ENCODE results near the gene PDCD10.

Gene PDCD10

DNA sequence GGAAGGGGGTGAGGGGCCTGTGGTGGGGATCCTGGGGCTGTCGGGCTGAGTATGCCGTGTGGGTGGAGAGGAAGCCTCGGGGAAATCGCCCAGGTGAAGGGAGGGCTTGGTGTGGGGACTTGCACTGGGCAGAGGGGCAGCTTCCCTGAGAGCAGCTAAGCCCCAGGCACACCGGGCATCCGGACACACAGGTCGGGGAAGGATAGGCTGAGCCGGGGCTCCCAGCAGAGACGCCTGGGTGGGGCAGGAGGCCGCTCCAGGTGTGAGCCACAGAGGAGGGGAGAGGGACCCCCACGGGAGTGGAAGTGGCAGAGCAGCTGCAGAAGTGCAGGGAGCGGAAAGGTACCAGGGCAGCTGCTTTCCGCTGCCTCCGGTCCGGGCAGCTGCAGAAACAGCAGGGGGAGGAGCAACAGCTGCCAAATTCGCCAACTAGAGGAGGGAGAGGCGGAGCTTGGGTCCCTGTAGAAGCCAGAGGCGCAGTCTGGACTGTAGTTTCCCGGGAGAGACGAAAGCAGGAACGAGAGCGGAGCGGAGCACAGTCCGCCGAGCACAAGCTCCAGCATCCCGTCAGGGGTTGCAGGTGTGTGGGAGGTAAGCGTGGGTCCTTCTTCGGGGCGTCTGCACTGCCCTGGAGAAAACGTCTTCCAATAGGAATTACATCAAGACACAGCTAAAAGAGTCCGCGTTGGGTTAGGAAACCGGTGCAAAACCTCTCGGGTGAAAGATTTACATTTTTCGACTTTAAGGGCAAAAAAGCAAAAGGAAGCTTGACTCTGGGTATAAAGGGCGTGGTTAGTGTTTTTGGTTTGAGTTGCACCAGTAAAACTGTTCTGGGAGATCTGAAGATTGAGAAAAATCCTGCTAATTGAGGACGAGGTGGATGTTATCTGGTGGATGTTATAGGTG is 794 bp upstream of the PDCD10 start, which contains the start of gene SERPINI1:
SERPINI1 (plus strand) TSS at position 489 of the 906 bp plus-strand sequence. CDS start 53,408 bp downstream, outside the sequence.
- peak; percentile 85 for DNase-seq (ENCODE audit: low read depth)

DNA sequence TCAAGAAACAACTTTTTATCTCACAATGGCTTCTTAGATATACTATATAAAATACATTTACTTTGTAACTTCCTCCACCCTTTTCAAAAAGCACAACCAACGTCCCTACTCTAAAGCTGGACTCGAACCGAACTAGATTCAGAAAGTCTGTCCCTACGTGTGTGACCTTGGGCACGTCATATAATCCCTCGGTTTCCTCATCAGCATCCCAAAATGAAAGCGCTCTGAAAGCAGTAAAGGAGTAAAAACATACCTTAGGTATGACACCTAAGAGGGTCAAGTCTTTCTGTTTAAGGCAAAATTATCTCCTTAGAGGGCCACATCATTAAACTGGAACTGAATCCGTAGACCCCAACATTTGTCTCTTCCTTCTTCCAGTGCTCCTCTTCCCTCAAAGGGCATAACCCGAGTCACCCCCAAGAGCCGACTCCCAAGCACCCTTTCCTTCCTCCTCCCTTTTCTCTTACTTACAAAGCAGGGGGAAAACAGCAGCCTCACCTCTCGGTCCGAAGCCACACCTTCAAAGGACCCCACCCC is 663 bp downstream of the PDCD10 start:
- DNase-seq (ENCODE audit: low read depth), result peak; percentile 2

DNA sequence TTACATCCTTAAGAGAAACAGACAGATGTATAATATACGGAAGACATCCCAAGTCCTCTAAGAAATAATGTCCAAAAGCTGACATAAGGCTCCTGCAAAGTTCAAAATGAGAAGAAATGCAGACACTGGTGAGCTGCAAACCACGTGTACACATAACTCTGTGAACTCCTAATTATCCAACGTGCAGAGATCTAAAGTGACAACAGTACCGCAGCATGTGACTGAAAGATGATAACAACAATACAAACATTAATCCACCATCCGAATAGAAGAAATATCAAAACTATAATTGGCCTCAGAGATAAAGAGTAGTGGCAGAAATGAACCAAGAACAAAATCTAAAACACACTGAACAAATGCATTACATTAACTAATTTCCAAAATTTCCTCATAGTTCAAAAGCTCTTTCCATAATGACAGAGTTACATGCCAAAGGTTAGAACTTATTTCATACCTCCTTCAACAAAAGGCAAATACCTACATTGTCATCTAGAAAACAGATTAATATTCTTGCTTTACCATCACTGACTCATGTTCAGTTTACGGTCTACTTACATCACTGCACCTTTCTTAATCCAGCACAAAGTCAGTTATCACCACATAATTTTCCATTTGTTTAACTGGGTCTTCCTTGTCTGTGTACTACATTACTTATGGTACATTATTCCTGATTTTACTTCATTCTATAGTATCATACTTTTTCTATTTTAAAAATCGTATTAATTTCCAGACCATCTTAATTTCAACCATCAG is 2.2 kb downstream of the PDCD10 start:
- DNase-seq (ENCODE audit: low read depth), result no peak

DNA sequence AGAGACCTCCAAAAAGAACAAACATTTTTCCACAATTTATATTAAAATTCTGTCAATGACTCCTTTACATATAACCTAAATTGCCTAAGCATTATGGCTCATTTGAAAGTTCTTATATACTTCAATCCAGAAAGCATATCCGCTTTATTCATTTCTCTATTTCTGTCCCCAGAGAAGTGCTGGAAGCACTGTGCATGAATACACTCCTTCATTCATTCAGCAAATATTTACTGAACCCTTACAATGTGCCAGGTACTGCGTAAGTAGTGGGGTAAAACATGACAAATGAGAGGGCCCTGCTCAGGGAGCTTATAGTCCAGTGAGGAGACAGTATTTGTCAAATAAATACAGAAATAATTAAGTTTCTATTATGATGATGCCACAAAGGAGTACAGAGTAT is 3.3 kb downstream of the PDCD10 start:
- no peak for DNase-seq (ENCODE audit: low read depth)

DNA sequence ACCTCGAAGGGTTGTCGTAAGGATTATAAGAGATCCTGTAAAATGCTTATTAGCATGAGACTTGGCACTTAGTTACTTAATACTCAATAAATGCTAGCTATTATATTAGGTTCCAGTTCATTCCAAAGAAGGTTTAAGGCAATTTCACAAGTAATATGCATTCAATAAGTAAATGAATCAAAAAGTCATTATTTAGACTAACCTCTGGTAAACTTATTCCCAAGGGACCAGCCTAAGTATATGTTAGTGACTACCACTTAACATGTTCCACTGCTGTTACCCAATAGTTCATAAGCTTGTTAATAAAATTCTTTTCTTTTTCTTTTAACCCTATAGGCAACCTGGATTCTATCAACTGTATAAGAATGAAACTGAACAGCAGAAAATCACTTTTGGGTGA is 5.1 kb downstream of the PDCD10 start:
- DNase-seq (ENCODE audit: low read depth), result no peak

DNA sequence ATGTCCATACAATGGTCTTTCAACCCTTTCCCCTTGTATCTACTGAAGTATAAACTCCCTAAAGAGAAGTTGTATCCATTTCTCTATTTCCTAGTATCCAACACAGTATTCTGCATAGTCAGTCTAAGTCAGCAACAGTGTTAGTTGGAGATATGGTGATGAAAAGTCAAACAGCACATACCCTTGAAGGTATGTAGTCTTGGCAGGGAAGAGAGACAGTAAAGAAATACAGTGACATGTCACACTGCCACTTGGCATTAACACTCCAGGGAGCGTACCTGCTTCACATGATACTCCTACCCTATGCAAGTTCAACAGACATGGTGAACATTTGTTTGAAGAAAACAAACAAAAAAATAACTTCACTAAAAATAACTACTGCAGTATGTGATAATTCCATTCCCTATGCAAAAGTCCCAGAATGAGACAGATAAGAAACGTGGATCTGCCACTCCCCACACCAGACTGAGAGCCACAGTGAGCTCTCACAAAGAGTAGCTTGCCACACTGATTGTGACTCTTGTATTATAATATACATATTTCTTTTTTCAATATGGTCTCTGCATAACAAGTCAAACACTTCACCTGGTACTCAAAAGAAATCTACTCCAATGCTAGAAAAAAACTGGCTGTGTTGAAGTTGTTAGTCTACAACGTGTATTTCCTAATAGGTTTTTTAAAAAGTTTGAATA is 5.9 kb downstream of the PDCD10 start:
- DNase-seq (ENCODE audit: low read depth), result no peak

DNA sequence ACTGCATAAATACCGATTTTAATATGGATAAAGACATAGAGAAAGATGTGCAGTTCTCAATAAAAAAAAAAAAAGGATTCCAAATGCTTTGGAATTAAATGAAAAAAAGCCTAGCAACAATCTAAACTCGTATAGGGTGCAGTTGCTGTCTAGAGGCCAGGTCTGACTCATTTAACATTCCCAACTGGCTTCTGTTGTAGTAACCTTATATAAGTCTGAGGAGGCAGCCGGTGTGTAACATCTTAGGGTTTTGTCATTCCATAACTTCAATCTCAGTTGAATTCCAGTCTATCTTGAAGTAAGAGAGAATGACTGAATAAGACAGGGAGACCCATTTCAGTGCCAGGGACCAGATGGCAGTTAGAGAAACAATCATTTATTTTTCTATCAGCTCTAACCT is 6.5 kb downstream of the PDCD10 start:
- DNase-seq (ENCODE audit: low read depth), result peak; percentile 47

DNA sequence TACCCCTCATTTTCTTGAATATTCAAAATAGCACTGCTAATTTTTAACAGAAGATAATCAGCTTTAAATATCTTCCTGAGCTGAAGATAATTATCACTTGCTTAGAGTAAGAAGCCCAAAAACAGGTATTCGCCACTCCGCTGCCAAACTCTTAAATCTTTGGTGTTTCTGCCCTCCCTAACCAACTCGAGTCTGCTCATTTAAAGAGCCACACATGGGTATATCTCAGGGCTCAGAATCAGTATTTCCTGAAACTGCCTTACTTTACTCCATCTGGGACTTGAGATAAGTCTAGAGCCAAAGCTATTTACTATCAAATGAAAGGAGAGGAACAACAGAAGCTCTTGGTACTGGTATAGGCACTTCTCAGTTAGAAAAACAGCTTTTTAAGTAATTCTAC is 10.8 kb downstream of the PDCD10 start:
- no peak for DNase-seq (ENCODE audit: low read depth)

DNA sequence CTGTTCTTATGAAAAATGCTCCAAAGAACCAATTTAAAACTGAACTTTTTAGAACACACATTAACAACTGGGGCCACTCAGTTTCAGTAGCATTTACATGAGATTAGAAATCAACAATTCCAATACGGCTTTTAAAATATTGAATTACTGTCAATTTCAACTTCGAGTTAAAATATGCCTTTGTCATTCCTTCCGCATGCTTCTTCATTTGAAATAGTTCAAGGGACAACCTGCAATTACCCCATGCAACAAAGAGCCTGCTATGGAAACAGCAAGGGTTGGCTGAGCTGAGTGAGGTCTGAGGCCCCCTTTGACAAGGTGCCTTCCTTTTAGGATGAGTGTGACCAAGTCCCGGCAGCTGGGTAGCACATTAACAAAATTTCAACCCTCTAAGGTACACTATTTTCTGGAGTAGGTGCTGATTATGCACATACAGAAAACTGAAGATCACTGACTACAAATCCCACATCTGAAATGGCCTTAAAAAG is 11.6 kb downstream of the PDCD10 start:
- no peak for DNase-seq (ENCODE audit: low read depth)

DNA sequence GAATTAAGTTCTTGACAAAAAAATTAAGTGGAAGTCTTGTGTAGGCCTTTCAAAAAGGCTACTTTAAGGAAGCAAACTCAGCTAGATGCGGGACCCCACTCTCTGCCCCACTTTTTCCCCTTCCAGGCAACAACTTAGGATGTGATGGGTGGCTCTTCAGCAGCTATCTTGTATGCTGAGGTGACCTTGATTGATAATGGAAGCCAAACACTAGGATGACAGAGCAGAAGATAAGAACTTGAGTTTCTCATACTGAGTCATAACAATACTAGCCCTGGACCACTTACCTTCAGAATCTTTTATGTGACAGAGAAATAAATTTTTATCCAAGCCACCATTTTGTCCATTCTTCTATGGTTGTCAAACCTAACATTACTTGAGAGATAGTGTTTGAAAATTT is 16.1 kb downstream of the PDCD10 start:
- DNase-seq (ENCODE audit: low read depth), result no peak

DNA sequence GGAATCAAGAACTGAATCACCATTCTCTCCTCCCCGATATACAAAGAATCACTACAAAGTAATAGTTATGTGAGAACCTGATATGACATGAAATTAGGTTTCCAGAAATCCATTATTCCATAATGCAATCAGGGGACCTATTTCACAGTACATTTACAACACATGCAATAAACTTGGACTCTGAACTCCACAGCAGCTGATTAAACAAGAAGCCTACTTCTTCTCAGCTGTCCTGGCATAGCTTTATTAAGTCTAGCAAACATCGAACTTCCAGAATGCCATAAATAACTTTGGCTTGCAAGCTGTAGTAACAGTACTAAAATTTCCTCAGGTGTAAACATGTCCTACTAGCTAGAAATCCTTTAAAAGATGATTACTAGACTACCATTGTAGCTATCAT is 17.8 kb downstream of the PDCD10 start:
- DNase-seq (ENCODE audit: low read depth), result no peak

DNA sequence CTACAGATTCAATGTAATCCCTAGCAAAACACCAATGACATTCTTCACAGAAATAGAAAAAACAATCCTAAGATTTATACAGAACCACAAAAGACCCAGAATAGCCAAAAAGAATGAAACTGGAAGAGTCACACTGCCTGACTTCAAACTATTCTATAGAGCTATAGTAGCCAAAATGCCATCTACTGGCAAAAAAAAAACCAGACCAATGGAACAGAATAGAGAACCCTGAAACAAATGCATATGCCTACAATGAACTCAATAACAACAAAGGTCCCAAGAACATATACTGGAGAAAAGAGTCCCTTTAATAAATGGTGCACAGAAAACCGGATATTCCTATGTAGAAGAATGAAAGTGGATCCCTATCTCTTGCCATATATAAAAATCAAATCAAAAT is 19.8 kb downstream of the PDCD10 start:
- DNase-seq (ENCODE audit: low read depth), result no peak

DNA sequence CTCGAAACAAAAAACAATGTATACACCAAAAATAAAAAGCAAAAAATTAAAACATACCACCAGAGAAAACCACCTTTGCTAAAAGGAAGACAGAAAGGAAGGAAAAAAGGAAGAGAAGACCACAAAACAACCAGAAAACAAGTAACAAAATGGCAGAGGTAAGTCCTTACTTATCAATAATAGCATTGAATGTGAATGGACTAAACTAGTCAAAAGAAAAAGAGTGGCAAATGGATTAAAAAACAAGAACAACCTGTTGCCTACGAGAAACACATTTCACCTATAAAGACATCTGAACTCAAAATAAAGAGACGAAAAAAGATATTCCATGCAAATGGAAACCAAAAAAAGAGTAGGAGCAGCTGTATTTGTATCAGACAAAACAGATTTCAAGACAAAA is 22.2 kb downstream of the PDCD10 start:
- no peak for DNase-seq (ENCODE audit: low read depth)

DNA sequence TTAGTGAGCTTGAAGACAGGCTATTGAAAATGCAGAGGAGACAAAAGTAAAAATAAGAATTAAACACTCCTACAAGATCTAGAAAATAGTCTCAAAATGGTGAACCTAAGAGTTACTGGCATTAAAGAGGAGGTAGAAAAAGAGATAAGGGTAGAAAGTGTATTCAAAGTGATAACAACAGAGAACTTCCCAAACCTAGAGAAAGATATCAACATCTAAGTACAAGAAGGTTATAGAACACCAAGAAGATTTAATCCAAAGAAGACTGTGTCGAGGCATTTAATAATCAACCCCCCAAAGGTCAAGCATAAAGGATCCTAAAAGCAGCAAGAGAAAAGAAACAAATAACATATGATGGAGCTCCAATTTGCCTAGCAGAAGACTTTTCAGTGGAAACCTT is 23.3 kb downstream of the PDCD10 start:
- no peak for DNase-seq (ENCODE audit: low read depth)

DNA sequence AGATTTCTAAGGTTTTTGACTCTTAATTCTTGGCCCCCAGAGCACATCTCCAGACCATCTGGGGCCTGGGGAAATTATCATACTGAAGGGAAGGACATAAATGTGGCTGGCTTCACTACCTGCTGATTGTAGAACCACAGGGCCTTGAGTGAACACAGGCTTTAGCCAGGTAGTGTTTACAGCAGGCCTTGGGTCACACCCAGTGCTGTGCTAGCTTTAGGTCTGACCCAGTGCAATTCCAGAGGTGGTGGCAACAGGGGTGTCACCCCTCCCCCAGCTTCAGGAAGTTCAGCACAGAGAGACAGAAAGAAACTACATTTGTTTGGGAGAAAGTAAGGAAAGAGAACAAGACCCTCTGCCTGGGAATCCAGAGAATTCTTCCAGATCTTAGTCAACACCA is 24.1 kb downstream of the PDCD10 start:
- DNase-seq (ENCODE audit: low read depth), result no peak

DNA sequence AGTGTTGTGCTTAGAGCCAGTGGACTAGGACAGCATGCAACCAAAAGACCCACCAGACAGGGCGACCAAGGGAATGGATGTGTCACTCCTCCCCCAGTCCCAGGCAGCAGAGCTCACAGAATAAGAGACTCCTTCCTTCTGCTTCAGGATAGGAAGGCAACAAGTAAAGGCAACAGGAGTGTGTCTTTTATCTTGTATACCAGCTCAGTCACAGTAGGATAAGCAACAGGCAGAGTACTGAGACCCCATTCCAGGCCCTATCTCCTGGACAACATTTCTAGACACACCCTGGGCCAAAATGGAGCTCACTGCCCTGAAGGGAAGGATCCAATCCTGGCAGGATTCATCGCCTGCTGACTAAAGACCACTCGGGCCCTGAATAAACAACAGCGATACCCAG is 25.0 kb downstream of the PDCD10 start:
- no peak for DNase-seq (ENCODE audit: low read depth)

DNA sequence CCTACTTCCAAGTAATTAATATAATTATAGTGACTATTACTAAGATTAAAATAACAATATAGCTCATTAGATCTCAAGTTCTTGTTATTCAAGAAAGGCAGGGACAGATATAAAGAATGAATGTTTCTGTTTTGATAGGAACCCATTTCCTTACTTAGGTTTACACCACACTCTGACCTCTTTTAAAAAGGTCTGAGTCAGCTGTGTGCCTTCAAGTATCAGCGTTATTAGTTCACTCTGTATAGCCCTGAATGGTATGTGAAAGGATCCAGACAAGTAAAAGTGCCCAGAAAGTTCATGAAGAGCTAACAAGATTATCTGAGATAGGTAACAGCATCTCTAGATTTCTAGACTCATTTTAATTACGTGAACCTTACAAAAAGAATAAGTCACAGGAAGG is 28.9 kb downstream of the PDCD10 start:
- no peak for DNase-seq (ENCODE audit: low read depth)

DNA sequence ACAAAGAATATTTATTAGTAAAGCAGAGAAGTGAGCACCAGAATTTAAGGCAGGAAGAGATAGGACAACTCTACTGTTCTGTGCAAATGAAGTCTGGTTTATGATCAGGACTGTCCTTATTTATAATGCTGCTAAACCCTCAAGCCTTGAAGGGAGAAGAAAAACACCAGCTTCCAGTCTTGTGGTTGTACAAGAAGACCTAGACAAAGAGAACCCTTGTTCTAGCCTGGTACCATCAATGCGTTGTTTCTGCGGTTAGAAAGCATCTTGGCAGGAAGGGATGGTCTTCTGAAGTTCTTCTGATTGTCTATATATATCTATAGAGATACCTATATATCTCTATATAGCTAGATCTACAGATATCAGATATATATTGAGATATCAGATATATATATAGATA is 33.8 kb downstream of the PDCD10 start:
- DNase-seq (ENCODE audit: low read depth), result no peak

DNA sequence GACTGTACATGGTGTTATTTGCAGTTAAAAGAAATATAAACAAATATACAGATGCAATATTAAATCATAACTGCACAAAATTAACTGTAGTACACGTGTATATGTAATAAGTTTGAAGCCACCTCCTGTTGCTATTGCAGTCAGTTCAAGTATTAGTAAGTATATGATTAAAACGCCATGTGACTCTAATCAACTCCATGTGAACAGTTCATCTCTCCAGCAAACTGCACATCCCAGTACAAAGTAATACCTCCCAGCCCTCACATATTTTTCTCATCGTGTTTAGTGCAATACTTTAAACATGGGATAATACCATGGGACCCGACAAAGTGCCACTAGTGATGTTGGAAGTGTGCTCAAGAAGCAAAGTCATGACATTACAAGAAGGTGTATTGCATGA is 34.6 kb downstream of the PDCD10 start:
- DNase-seq (ENCODE audit: low read depth), result no peak

DNA sequence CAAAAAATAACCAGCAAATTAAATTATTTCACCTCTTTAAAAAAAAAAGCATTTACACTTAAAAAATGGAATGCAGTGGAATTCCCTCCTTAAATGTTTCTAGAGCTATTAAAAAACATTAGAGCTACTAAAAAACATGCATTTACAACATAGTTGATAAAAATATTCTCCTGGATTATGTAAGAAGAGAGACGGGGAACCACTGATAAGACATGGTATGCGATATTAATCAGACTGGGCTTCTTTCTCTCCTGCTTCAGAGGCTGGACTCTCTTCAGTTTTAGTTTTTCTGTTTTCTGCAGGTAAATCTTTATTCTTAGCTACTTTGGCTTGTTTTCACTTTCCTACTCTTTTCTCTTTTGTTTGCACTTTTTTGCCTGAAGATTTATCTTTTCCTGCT is 40.6 kb downstream of the PDCD10 start:
- DNase-seq (ENCODE audit: low read depth), result no peak

DNA sequence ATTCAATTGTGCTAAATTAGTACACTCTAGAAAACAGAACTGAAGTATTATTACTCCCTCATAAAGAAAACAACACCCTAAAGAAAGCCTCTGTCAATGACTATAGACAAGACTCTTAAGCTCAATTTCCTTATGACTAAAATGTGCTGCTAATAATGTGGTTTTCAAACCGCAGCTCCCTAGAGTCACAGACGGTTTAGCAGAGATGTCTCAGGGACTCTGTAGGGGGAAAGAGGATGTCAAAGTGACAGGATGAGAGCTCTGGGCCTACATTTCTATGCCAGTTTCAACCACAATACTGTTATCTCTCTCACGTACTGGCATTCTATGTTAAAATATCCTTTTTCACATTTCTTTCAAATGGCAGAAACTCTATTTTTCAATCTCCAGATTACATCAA is 43.3 kb downstream of the PDCD10 start:
- DNase-seq (ENCODE audit: low read depth), result peak; percentile 9

DNA sequence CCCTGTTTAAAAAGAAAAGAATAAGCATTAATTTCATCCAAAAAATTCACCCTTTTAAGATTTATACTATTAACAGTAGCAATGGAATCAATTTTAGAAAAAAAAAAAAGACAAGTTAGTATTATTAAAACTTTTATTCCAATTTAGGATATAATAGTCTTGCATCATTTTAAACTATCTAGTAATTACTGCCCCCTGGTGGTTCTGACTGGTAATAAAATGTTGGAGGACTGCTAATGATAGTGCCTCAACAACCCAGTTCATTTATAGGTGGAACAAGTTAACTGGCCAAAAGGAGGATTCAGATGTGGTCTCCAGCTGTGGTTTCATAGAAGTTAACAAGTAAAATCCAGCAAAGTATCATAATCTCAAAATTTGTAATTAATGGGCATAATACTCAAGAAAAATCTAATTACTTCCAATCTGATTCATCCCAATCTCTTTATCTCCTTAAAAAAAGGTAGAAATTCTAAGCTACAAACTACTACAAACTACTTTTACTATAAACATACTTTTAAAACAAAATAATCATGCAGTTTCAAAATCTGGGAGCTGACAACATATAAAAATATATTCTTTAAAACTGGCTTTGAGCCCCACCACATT is 50.2 kb downstream of the PDCD10 start:
- peak; percentile 41 for DNase-seq (ENCODE audit: low read depth)
